K562 (cell line): ENCODE data around the gene RACGAP1. TPM values are rescaled to one million over a fixed set of nuclear protein-coding genes. Genes with fewer than 3 reads are reported as not detected.

Experiments used
- BACH1 ChIP-seq: fragments of 200-800 bp; sonication (Bioruptor generic); IDR thresholded peaks from 2 replicates; pipeline ENCODE4 v1.6.1; 2016; ENCODE audit warnings: missing genetic modification characterization, missing compliant biosample characterization
- CHD4 ChIP-seq: fragments of 200-600 bp; sonication (generic); IDR thresholded peaks from 3 replicates; pipeline ENCODE4 v1.6.1; 2012; ENCODE audit warnings: low read depth, mild to moderate bottlenecking, mixed read lengths, low read length, inconsistent platforms; ENCODE audit not compliant: insufficient read depth, insufficient replicate concordance, poor library complexity, severe bottlenecking
- ETS1 ChIP-seq: conservative IDR thresholded peaks from 2 replicates; pipeline ENCODE4 v1.6.1; 2011; ENCODE audit warnings: low read depth, mild to moderate bottlenecking, low read length; ENCODE audit not compliant: control insufficient read depth
- GABPB2 ChIP-seq: fragments of 250-450 bp; sonication (Bioruptor Pico); conservative IDR thresholded peaks from 2 replicates; pipeline ENCODE4 v1.5.1; 2021; ENCODE audit warnings: mild to moderate bottlenecking
- IRF9 ChIP-seq: fragments of 450-650 bp; IDR thresholded peaks from 2 replicates; pipeline ENCODE4 v1.6.1; 2016; ENCODE audit warnings: missing biosample characterization, missing genetic modification characterization
- POLR2AphosphoS2 ChIP-seq: IDR thresholded peaks from 2 replicates; pipeline ENCODE4 v1.6.1; 2012; ENCODE audit warnings: low read length, improper control_type of control experiment
- PPARD ChIP-seq: fragments of 250-450 bp; sonication (Bioruptor Pico); IDR thresholded peaks from 2 replicates; pipeline ENCODE4 v1.8.0; 2022; ENCODE audit warnings: inconsistent platforms, mild to moderate bottlenecking, moderate library complexity
- RBM25 ChIP-seq: fragments of 200-400 bp; formaldehyde crosslinking; IDR thresholded peaks from 2 replicates; pipeline ENCODE4 v1.6.1; 2018; ENCODE audit warnings: low read length, low read depth, moderate library complexity; ENCODE audit not compliant: severe bottlenecking
- RERE ChIP-seq: sonication (generic); formaldehyde crosslinking; IDR thresholded peaks from 2 replicates; pipeline ENCODE4 v1.8.0; 2023; ENCODE audit warnings: missing genetic modification reagents, mild to moderate bottlenecking, borderline replicate concordance
- SRSF1 ChIP-seq: fragments of 200-400 bp; formaldehyde crosslinking; IDR thresholded peaks from 2 replicates; pipeline ENCODE4 v1.6.1; 2017; ENCODE audit warnings: mild to moderate bottlenecking, low read depth, low read length, moderate library complexity
- TAF15 ChIP-seq: fragments of 200-400 bp; formaldehyde crosslinking; IDR thresholded peaks from 2 replicates; pipeline ENCODE4 v1.6.1; 2017; ENCODE audit warnings: mild to moderate bottlenecking, low read depth, low read length, moderate library complexity
- TBP ChIP-seq: optimal IDR thresholded peaks from 2 replicates; pipeline ENCODE3; 2011; ENCODE audit warnings: low read depth, low read length, improper control_type of control experiment
- THAP7 ChIP-seq: fragments of 250-450 bp; sonication (Bioruptor Pico); IDR thresholded peaks from 2 replicates; pipeline ENCODE4 v1.5.0; 2021
- WHSC1 ChIP-seq: IDR thresholded peaks from one replicate; pipeline ENCODE4 v1.6.1; 2012; ENCODE audit warnings: low read length, control low read depth, inconsistent platforms
- ZNF592 ChIP-seq: fragments of 450-650 bp; IDR thresholded peaks from 2 replicates; pipeline ENCODE4 v1.6.1; 2017; ENCODE audit warnings: antibody characterized with exemption, mild to moderate bottlenecking
- ZNF778 ChIP-seq: fragments of 450-650 bp; formaldehyde crosslinking; IDR thresholded peaks from 2 replicates; pipeline ENCODE4 v1.4.0; 2020; ENCODE audit warnings: mild to moderate bottlenecking, moderate library complexity
- polyA plus RNA-seq, 8 experiments: library from polyadenylated mRNA; depleted of rRNA in 4 of 8; stranded (reverse) in 5 of 8; unstranded in 3 of 8; fragments of >200 nt; fragmentation: Nextera tagmentation in 2 of 8; fragmentation: Illumina TruSeq in 1 of 8; extraction: Ambion mirVana in 2 of 8; extraction: Trizol in 1 of 8; gene quantifications; 2 replicates each; pipeline versions ENCODE4 v1.2.1 to v1.2.3, GENCODE V29; 2011 to 2014; ENCODE audit warnings: inconsistent platforms in 1 of 8, missing spikeins in 1 of 8
- total RNA-seq, 7 experiments: library from RNA; depleted of rRNA in 6 of 7; stranded (reverse); fragments of >200 nt in 6 of 7; fragmentation: Illumina TruSeq in 2 of 7; extraction: Trizol in 2 of 7; gene quantifications; 2 replicates each; pipeline versions ENCODE4 v1.2.1 to v1.2.3, GENCODE V29; 2011 to 2021; ENCODE audit warnings: low replicate concordance in 1 of 7

The RACGAP1 gene
- total and polyA plus RNA-seq, 9 of the 15 experiments (the other 6 are each of a cell fraction or from before 2014, with no cell fraction given) = 56.4 to 92.9 (median 71.8) TPM

- TF ChIP-seq RERE = no peak
- TF ChIP-seq RBM25 = no peak
- TF ChIP-seq IRF9 (tag) = no peak
- no peak for TF ChIP-seq SRSF1
- TF ChIP-seq PPARD (CRISPR knock-in tag) = no peak
- TF ChIP-seq TBP = no peak
- no peak for TF ChIP-seq GABPB2 (CRISPR knock-in tag)
- TF ChIP-seq ZNF778 (CRISPR knock-in tag) = no peak
- no peak for TF ChIP-seq TAF15
- peak; percentile 48; the same call in 1 of the 2 replicates for TF ChIP-seq ETS1
- no peak for TF ChIP-seq CHD4
- TF ChIP-seq ZNF592 = no peak
- no peak for TF ChIP-seq WHSC1
- TF ChIP-seq BACH1 = no peak
- TF ChIP-seq THAP7 (CRISPR knock-in tag) = no peak
- no peak for TF ChIP-seq POLR2AphosphoS2
Measured at GRCh38 chr12:49983892-49984291, 41.4 kb downstream of the RACGAP1 start (continued).
